ENCODE measurements around the gene IER3.
A peak's percentile ranks its signal among the peaks of the same experiment; 100 is the strongest.

IER3 gene

DNA sequence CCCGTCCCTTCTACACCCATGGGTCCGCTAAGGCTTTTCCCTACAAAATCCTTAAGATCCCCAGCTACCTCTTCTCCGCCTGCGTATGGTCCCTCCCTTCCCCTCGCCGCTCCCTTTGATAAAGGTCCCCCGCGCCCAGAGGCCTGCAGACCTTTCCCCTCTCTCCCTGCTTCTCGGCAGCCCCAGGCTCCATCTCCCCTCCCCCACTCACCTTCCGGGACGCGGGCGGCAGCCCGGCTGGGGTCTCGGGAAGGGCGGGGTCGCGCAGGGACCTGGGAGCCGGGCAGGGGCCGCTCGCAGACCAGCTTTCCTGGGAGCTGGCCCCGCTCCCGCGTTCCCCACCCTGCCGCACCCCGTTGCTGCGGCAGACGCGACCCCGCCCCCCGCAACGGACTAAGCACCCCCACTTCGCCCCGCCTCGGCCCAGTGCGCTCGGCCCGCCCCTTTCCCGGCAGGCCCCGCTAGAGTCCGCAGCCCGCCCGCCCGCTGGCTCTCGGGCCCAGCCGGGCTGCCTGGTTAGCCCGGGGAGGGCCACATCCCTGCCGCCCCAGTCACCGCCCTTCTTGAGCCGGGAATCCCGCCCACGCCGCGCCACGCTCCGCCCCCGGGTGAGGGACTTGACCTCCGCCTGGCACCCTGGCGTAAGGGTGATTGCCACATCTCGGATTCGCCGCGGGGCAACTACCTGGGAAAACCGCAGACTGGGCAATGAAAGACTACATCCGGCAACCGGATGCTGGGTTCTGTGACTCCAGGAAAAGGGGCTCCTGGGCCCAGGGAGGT, 1.8 kb downstream of the IER3 start, which contains the start of gene FLOT1:
FLOT1 (minus strand) TSS at position 372 of the 783 bp plus-strand sequence. CDS start 498 bp downstream, outside the sequence.
- no peaks in the 10 kb centered on the region for H3K9me3 ChIP-seq (ENCODE audit: control insufficient read depth, insufficient read depth, low read depth, low read length)
- ChIA-PET POLR2A (interaction anchor here (0.6 to 4.0 kb wide), 24 partner anchors 10 to 171 kb away, joined by 3 to 84 read pairs (median 8); partner anchors contain the start of genes MDC1 and VARS2), CTCF (interaction anchor here (0.6 to 2.7 kb wide), 16 partner anchors 8 to 360 kb away, joined by 3 to 20 read pairs (median 4); no protein-coding TSS in a partner anchor)
- no peaks in the 10 kb centered on the region for H3K4me1 ChIP-seq (ENCODE audit: control insufficient read depth, insufficient read depth, low read length)
- H3K36me3 ChIP-seq (ENCODE audit: control insufficient read depth in 2 of 2, insufficient read depth in 1 of 2, low read length in 2 of 2) = peaks cover 18 to 40% of the 10 kb centered on the region in 2 experiments; a peak in 2 of 3 replicates
- peak within 1 kb of the TSS; percentile 67 for H3K4me3 ChIP-seq (ENCODE audit: low read depth, low read length)
- peak within 1 kb of the TSS; percentile 94 for H3K27ac ChIP-seq (ENCODE audit: extremely low read depth, low read depth, low read length)
- TF ChIP-seq KLF9 (tag by site-specific recombination; IDR thresholded peaks at IDR 0.05; ENCODE audit: low read depth) = peak; percentile 91
- TF ChIP-seq GLIS2 (tag by site-specific recombination; IDR thresholded peaks at IDR 0.05) = peak; percentile 90; the same call in 1 of the 2 replicates
- TF ChIP-seq ZBTB8A (tag by site-specific recombination; IDR thresholded peaks at IDR 0.05) = peak; percentile 100
- TF ChIP-seq ZNF76 (tag by site-specific recombination; IDR thresholded peaks at IDR 0.05; ENCODE audit: borderline replicate concordance, low read depth) = peak; percentile 90
- TF ChIP-seq ZNF660 (tag by site-specific recombination; IDR thresholded peaks at IDR 0.05) = 0 out of 2 replicates have a peak, but pooled peaks have one; percentile 53
- TF ChIP-seq, protein P1, sequence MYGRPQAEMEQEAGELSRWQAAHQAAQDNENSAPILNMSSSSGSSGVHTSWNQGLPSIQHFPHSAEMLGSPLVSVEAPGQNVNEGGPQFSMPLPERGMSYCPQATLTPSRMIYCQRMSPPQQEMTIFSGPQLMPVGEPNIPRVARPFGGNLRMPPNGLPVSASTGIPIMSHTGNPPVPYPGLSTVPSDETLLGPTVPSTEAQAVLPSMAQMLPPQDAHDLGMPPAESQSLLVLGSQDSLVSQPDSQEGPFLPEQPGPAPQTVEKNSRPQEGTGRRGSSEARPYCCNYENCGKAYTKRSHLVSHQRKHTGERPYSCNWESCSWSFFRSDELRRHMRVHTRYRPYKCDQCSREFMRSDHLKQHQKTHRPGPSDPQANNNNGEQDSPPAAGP (tag by site-specific recombination; IDR thresholded peaks at IDR 0.05) = peak; percentile 57; the same call in 1 of the 2 replicates
- peak; percentile 48; the same call in 1 of the 2 replicates for TF ChIP-seq YY1 (tag by site-specific recombination; IDR thresholded peaks at IDR 0.05)
- peak; percentile 81 for TF ChIP-seq ZBTB48 (tag by site-specific recombination; IDR thresholded peaks at IDR 0.05)
- no peak for TF ChIP-seq ZNF19 (tag by site-specific recombination; IDR thresholded peaks at IDR 0.05; ENCODE audit: low read depth)
- peak; percentile 87 for TF ChIP-seq KLF1 (tag by site-specific recombination; IDR thresholded peaks at IDR 0.05)
- no peak for TF ChIP-seq ZNF140 (tag by site-specific recombination; IDR thresholded peaks at IDR 0.05)
- TF ChIP-seq, protein P2, sequence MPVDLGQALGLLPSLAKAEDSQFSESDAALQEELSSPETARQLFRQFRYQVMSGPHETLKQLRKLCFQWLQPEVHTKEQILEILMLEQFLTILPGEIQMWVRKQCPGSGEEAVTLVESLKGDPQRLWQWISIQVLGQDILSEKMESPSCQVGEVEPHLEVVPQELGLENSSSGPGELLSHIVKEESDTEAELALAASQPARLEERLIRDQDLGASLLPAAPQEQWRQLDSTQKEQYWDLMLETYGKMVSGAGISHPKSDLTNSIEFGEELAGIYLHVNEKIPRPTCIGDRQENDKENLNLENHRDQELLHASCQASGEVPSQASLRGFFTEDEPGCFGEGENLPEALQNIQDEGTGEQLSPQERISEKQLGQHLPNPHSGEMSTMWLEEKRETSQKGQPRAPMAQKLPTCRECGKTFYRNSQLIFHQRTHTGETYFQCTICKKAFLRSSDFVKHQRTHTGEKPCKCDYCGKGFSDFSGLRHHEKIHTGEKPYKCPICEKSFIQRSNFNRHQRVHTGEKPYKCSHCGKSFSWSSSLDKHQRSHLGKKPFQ (tag by site-specific recombination; IDR thresholded peaks at IDR 0.05) = no peak
- peak; percentile 96 for TF ChIP-seq SP7 (tag by site-specific recombination; IDR thresholded peaks at IDR 0.05)
- no peak for TF ChIP-seq ZNF169 (tag by site-specific recombination; IDR thresholded peaks at IDR 0.05)
- no peak for TF ChIP-seq ZNF785 (tag by site-specific recombination; IDR thresholded peaks at IDR 0.05)
- peak; percentile 71 for TF ChIP-seq ZNF335 (tag by site-specific recombination; conservative IDR thresholded peaks at IDR 0.05)
- TF ChIP-seq ZNF404 (tag by site-specific recombination; IDR thresholded peaks at IDR 0.05) = no peak
- TF ChIP-seq BCL11B (tag by site-specific recombination; IDR thresholded peaks at IDR 0.05; ENCODE audit: low read depth) = 0 out of 2 replicates have a peak, but pooled peaks have one; percentile 41
- TF ChIP-seq, protein P3, sequence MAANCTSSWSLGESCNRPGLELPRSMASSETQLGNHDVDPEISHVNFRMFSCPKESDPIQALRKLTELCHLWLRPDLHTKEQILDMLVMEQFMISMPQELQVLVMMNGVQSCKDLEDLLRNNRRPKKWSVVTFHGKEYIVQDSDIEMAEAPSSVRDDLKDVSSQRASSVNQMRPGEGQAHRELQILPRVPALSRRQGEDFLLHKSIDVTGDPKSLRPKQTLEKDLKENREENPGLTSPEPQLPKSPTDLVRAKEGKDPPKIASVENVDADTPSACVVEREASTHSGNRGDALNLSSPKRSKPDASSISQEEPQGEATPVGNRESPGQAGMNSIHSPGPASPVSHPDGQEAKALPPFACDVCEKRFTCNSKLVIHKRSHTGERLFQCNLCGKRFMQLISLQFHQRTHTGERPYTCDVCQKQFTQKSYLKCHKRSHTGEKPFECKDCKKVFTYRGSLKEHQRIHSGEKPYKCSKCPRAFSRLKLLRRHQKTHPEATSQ (tag by site-specific recombination; IDR thresholded peaks at IDR 0.05) = peak; percentile 18; the same call in 1 of the 2 replicates
- TF ChIP-seq HOXC10 (CRISPR knock-in tag; IDR thresholded peaks at IDR 0.05) = 0 out of 2 replicates have a peak, but pooled peaks have one; percentile 71
- TF ChIP-seq ZNF423 (tag by site-specific recombination; IDR thresholded peaks at IDR 0.05) = peak; percentile 86
- TF ChIP-seq, protein P4, sequence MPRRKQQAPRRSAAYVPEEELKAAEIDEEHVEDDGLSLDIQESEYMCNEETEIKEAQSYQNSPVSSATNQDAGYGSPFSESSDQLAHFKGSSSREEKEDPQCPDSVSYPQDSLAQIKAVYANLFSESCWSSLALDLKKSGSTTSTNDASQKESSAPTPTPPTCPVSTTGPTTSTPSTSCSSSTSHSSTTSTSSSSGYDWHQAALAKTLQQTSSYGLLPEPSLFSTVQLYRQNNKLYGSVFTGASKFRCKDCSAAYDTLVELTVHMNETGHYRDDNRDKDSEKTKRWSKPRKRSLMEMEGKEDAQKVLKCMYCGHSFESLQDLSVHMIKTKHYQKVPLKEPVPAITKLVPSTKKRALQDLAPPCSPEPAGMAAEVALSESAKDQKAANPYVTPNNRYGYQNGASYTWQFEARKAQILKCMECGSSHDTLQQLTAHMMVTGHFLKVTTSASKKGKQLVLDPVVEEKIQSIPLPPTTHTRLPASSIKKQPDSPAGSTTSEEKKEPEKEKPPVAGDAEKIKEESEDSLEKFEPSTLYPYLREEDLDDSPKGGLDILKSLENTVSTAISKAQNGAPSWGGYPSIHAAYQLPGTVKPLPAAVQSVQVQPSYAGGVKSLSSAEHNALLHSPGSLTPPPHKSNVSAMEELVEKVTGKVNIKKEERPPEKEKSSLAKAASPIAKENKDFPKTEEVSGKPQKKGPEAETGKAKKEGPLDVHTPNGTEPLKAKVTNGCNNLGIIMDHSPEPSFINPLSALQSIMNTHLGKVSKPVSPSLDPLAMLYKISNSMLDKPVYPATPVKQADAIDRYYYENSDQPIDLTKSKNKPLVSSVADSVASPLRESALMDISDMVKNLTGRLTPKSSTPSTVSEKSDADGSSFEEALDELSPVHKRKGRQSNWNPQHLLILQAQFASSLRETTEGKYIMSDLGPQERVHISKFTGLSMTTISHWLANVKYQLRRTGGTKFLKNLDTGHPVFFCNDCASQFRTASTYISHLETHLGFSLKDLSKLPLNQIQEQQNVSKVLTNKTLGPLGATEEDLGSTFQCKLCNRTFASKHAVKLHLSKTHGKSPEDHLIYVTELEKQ (tag by site-specific recombination; IDR thresholded peaks at IDR 0.05; ENCODE audit: borderline replicate concordance) = 0 out of 2 replicates have a peak, but pooled peaks have one; percentile 65
- peak; percentile 87 for TF ChIP-seq ZXDB (tag by site-specific recombination; IDR thresholded peaks at IDR 0.05)
- TF ChIP-seq, protein P5, sequence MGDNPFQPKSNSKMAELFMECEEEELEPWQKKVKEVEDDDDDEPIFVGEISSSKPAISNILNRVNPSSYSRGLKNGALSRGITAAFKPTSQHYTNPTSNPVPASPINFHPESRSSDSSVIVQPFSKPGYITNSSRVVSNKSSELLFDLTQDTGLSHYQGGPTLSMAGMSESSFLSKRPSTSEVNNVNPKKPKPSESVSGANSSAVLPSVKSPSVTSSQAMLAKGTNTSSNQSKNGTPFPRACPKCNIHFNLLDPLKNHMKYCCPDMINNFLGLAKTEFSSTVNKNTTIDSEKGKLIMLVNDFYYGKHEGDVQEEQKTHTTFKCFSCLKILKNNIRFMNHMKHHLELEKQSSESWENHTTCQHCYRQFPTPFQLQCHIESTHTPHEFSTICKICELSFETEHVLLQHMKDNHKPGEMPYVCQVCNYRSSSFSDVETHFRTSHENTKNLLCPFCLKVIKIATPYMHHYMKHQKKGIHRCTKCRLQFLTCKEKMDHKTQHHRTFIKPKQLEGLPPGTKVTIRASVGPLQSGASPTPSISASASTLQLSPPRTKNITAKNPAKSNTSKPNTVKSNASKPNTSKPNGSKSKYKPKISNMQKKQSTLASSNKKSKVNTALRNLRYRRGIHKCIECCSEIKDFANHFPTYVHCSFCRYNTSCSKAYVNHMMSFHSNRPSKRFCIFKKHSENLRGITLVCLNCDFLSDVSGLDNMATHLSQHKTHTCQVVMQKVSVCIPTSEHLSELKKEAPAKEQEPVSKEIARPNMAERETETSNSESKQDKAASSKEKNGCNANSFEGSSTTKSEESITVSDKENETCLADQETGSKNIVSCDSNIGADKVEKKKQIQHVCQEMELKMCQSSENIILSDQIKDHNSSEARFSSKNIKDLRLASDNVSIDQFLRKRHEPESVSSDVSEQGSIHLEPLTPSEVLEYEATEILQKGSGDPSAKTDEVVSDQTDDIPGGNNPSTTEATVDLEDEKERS (tag by site-specific recombination; IDR thresholded peaks at IDR 0.05) = no peak
- peak; percentile 87; the same call in 1 of the 2 replicates for TF ChIP-seq MZF1 (tag by site-specific recombination; IDR thresholded peaks at IDR 0.05; ENCODE audit: borderline replicate concordance)
